Measurements from ENCODE around the gene TRPV6.

GRCh38 chr7:142838461-142839213, 46.9 kb downstream of the TRPV6 start:
- TF ChIP-seq CTCF (IDR thresholded peaks at IDR 0.05), result no peak
- TF ChIP-seq EZH2 (IDR thresholded peaks at IDR 0.05), result no peak
